ENCODE results near the gene PRR4. TPM values are rescaled to one million over a fixed set of nuclear protein-coding genes. Genes with fewer than 3 reads are reported as not detected.

The PRR4 gene
- polyA plus RNA-seq, 1 experiment: 4.3 TPM

DNA sequence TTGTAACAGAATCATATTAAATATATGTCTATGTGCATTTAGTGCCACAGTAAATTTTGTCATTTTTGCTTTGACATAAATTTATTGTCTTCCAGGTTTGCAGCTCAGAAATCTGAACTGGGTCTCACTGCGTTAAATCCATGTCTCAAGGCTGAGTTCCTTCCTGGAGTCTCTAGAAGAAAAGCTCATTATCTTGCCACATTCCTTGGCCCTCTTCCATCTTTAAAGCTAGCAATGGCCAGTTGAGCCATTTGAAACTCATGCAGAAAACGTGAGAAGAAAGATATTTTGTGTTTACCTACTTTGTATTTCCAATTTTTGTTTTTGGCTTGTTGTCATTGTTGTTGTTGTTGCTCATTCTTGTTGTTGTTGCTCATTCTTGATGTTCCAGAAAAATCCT, 24.1 kb upstream of the PRR4 start:
- Histone ChIP-seq H3K9me3 (ENCODE audit: control insufficient read depth, insufficient read depth, low read length) (no peaks in the 10 kb centered on the region), H3K27me3 (ENCODE audit: control insufficient read depth, insufficient read depth, low read length) (no peaks in the 10 kb centered on the region), H3K4me3 (ENCODE audit: low read depth, low read length) (no peak overlapping the region), H3K27ac (ENCODE audit: low read depth, low read length) (no peak overlapping the region)
- ChIA-PET POLR2A (no interaction called here), CTCF (no interaction called here)
- DNase-seq (ENCODE audit: low read depth, low spot score): no peak
- TF ChIP-seq, protein P1, sequence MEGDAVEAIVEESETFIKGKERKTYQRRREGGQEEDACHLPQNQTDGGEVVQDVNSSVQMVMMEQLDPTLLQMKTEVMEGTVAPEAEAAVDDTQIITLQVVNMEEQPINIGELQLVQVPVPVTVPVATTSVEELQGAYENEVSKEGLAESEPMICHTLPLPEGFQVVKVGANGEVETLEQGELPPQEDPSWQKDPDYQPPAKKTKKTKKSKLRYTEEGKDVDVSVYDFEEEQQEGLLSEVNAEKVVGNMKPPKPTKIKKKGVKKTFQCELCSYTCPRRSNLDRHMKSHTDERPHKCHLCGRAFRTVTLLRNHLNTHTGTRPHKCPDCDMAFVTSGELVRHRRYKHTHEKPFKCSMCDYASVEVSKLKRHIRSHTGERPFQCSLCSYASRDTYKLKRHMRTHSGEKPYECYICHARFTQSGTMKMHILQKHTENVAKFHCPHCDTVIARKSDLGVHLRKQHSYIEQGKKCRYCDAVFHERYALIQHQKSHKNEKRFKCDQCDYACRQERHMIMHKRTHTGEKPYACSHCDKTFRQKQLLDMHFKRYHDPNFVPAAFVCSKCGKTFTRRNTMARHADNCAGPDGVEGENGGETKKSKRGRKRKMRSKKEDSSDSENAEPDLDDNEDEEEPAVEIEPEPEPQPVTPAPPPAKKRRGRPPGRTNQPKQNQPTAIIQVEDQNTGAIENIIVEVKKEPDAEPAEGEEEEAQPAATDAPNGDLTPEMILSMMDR (IDR thresholded peaks at IDR 0.05; ENCODE audit: low read depth, low read length): no peak

DNA sequence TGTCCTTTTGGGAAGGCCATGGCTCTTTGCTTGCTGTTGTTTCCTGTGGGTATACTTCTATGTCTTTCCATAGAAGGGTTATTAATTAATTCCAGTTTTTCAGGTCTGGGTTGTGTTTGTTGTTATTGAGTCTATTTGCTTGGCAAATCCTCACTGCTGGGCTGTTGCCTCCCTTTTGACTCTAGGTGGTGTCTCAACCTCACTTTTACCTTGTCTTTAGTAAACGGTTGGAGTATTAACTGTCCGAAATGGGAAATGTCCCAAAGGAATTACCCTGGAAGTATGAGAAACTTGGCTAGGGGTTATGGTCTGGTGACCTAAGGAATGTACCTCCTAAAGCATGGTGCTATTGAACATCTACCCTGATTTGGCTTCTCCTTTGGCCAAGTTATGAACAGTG, 18.1 kb upstream of the PRR4 start:
- CTCF ChIA-PET: no interaction called here
- Histone ChIP-seq H3K9me3 (ENCODE audit: control insufficient read depth, insufficient read depth, low read length) (no peaks in the 10 kb centered on the region), H3K4me3 (ENCODE audit: low read depth, low read length) (no peak overlapping the region), H3K27ac (ENCODE audit: low read depth, low read length) (no peak overlapping the region), H3K27me3 (ENCODE audit: control insufficient read depth, insufficient read depth, low read length) (no peaks in the 10 kb centered on the region)
- no peak for DNase-seq (ENCODE audit: low read depth, low spot score)
- POLR2A ChIA-PET: no interaction called here
- TF ChIP-seq, protein P1 (IDR thresholded peaks at IDR 0.05; ENCODE audit: low read depth, low read length): no peak

DNA sequence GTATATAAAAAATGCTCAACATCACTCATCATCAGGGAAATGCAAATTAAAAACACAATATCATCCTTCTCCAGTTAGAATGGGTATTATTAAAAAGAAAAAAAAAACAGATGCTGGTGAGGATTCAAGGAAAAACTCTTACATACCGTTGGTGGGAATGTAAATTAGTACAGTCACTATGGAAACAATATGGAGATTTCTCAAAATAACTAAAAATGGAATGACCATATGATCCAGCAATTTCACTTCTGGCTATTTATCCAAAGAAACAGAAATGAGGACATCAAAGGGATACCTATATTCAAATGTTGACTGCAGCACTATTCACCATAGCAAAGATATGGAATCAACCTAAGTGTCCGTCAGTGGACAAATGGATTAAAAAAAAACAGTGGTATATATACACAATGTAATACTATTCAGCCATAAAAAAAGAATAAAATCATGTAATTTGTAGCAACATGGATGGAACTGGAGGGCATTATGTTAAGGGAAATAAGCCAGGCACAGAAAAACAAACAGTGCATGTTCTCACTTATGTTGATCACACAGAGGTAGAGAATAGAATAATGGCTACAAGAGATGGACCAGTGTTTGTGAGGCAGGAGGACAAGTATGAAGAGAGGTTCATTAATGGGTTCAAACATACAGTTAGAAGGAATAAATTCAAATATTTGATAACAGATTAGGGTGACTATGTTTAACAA, 14.4 kb upstream of the PRR4 start:
- Histone ChIP-seq H3K27me3 (ENCODE audit: control insufficient read depth, insufficient read depth, low read length) (no peaks in the 10 kb centered on the region), H3K9me3 (ENCODE audit: control insufficient read depth, insufficient read depth, low read length) (no peaks in the 10 kb centered on the region), H3K4me3 (ENCODE audit: low read depth, low read length) (no peak overlapping the region), H3K27ac (ENCODE audit: low read depth, low read length) (no peak overlapping the region)
- ChIA-PET CTCF (interaction anchor here (0.7 kb wide), 1 partner anchor 11 kb away, joined by 3 read pairs; no protein-coding TSS in a partner anchor), POLR2A (no interaction called here)
- no peak for DNase-seq (ENCODE audit: low read depth, low spot score)
- TF ChIP-seq, protein P1 (IDR thresholded peaks at IDR 0.05; ENCODE audit: low read depth, low read length): no peak

DNA sequence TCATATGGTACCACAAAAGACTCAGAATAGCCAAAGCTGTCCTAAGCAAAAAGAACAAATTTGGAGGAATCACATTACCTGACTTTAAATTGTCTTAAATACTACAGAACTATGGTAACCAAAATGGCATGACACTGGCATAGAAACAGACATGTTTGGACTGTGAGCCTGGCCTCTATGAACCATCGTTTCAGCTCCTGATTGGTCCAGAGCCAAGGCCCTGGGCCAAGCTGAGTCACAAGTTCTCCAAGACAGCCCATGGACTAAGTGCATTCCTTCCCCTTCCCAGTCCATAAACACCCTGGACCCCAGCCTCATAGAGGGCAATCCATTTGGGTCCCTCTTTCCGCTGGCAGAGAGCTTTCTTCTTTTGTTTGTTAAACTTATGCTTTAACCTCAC, 12.1 kb upstream of the PRR4 start:
- CTCF ChIA-PET: no interaction called here
- Histone ChIP-seq H3K4me3 (ENCODE audit: low read depth, low read length) (no peak overlapping the region), H3K27ac (ENCODE audit: low read depth, low read length) (no peak overlapping the region), H3K27me3 (ENCODE audit: control insufficient read depth, insufficient read depth, low read length) (no peaks in the 10 kb centered on the region), H3K9me3 (ENCODE audit: control insufficient read depth, insufficient read depth, low read length) (peaks cover under 1% of the 10 kb centered on the region; the same call in 1 of the 2 replicates)
- TF ChIP-seq, protein P1 (IDR thresholded peaks at IDR 0.05; ENCODE audit: low read depth, low read length): no peak
- DNase-seq (ENCODE audit: low read depth, low spot score): no peak
- POLR2A ChIA-PET: no interaction called here

DNA sequence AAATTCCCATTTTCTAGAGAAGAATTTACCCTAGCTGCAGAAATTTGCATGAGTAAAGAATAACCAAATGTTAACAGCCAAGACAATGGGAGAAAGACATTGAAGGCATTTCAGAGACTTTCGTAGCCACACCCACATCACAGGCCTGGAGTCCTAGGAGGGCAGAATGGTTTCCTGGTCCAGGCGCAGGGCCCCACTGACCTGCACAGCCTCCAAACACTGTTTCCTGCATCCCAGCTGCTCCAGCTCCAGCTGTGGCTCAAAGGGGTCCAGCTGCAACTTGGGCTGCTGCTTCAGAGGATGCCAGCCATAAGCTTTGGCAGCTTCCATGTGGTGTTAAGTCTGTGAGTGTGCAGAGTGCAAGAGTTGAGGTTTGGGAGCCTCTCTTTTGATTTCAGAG, 6.5 kb upstream of the PRR4 start:
- Histone ChIP-seq H3K9me3 (ENCODE audit: control insufficient read depth, insufficient read depth, low read length) (peaks cover 8% of the 10 kb centered on the region), H3K4me3 (ENCODE audit: low read depth, low read length) (no peak overlapping the region), H3K27ac (ENCODE audit: low read depth, low read length) (no peak overlapping the region), H3K27me3 (ENCODE audit: control insufficient read depth, insufficient read depth, low read length) (no peaks in the 10 kb centered on the region)
- DNase-seq (ENCODE audit: low read depth, low spot score): no peak
- ChIA-PET POLR2A (no interaction called here), CTCF (no interaction called here)
- TF ChIP-seq, protein P1 (IDR thresholded peaks at IDR 0.05; ENCODE audit: low read depth, low read length): no peak
